HEK293T (cell line): ENCODE results near the gene IPMK.

Experiments
- CTCF ChIA-PET: fragments of 350-600 bp; formaldehyde crosslinking; extraction: SDS; loops from one replicate; lab custom pipeline; 2021; ENCODE audit warnings: antibody characterized with exemption, inconsistent platforms; lab: Yijun Ruan, JAX
- POLR2A ChIA-PET: fragments of 350-600 bp; formaldehyde crosslinking; extraction: SDS; loops from one replicate; lab custom pipeline; 2020; ENCODE audit warnings: antibody characterized with exemption, inconsistent platforms; lab: Yijun Ruan, JAX
- DNase-seq: peaks from one replicate; pipeline ENCODE4 v3.0.0; 2012; ENCODE audit warnings: mixed read lengths; ENCODE audit errors: extremely low spot score
- ARNT ChIP-seq: fragments of 450-650 bp; IDR thresholded peaks from 2 replicates; pipeline ENCODE4 v1.6.1; 2017; ENCODE audit warnings: mild to moderate bottlenecking
- BHLHE40 ChIP-seq: fragments of 450-650 bp; IDR thresholded peaks from 2 replicates; pipeline ENCODE4 v1.6.1; 2016; ENCODE audit warnings: mild to moderate bottlenecking, moderate library complexity, borderline replicate concordance
- CTBP1 ChIP-seq: fragments of 450-650 bp; IDR thresholded peaks from 2 replicates; pipeline ENCODE4 v1.6.1; 2016; ENCODE audit warnings: borderline replicate concordance
- ELF4 ChIP-seq: fragments of 450-650 bp; IDR thresholded peaks from 2 replicates; pipeline ENCODE4 v1.6.1; 2017; ENCODE audit warnings: antibody characterized with exemption
- FOXA1 ChIP-seq: fragments of 450-650 bp; IDR thresholded peaks from 2 replicates; pipeline ENCODE4 v1.6.1; 2016; ENCODE audit warnings: mild to moderate bottlenecking
- FOXK2 ChIP-seq: fragments of 450-650 bp; IDR thresholded peaks from 2 replicates; pipeline ENCODE4 v1.6.1; 2016; ENCODE audit warnings: mild to moderate bottlenecking
- FOXM1 ChIP-seq: fragments of 450-650 bp; IDR thresholded peaks from 2 replicates; pipeline ENCODE4 v1.6.1; 2017; ENCODE audit warnings: mild to moderate bottlenecking, borderline replicate concordance
- HDGF ChIP-seq: fragments of 450-650 bp; IDR thresholded peaks from 2 replicates; pipeline ENCODE4 v1.6.1; 2017; ENCODE audit warnings: antibody characterized with exemption, borderline replicate concordance
- L3MBTL2 ChIP-seq: fragments of 450-650 bp; conservative IDR thresholded peaks from 2 replicates; pipeline ENCODE4 v1.6.1; 2016; ENCODE audit warnings: mild to moderate bottlenecking
- LEF1 ChIP-seq: fragments of 450-650 bp; IDR thresholded peaks from 2 replicates; pipeline ENCODE4 v1.6.1; 2017; ENCODE audit warnings: mild to moderate bottlenecking, borderline replicate concordance
- NFRKB ChIP-seq: fragments of 450-650 bp; IDR thresholded peaks from 2 replicates; pipeline ENCODE4 v1.6.1; 2016; ENCODE audit warnings: mild to moderate bottlenecking, moderate library complexity
- SP1 ChIP-seq: fragments of 450-650 bp; IDR thresholded peaks from 2 replicates; pipeline ENCODE4 v1.6.1; 2017
- SUZ12 ChIP-seq: fragments of 450-650 bp; IDR thresholded peaks from 2 replicates; pipeline ENCODE4 v1.6.1; 2016; ENCODE audit warnings: mild to moderate bottlenecking
- TARDBP ChIP-seq: fragments of 450-650 bp; IDR thresholded peaks from 2 replicates; pipeline ENCODE4 v1.6.1; 2016
- ZNF384 ChIP-seq: fragments of 450-650 bp; IDR thresholded peaks from 2 replicates; pipeline ENCODE4 v1.6.1; 2016
- TF ChIP-seq, protein P1 (sequence below): fragments of 450-650 bp; IDR thresholded peaks from 2 replicates; pipeline ENCODE4 v1.6.1; 2016

IPMK gene

GRCh38 chr10:58217612-58218011 is 50.1 kb downstream of the IPMK start:
- no peak for DNase-seq
- ChIA-PET CTCF (no interaction called here), POLR2A (no interaction called here)
- TF ChIP-seq HDGF (no peak), NFRKB (no peak), LEF1 (no peak), L3MBTL2 (no peak), FOXM1 (no peak), TARDBP (no peak), ARNT (no peak), ZNF384 (no peak), BHLHE40 (no peak), FOXK2 (no peak), SUZ12 (no peak), FOXA1 (no peak), ELF4 (no peak), CTBP1 (no peak), SP1 (no peak)
- TF ChIP-seq, protein P1, sequence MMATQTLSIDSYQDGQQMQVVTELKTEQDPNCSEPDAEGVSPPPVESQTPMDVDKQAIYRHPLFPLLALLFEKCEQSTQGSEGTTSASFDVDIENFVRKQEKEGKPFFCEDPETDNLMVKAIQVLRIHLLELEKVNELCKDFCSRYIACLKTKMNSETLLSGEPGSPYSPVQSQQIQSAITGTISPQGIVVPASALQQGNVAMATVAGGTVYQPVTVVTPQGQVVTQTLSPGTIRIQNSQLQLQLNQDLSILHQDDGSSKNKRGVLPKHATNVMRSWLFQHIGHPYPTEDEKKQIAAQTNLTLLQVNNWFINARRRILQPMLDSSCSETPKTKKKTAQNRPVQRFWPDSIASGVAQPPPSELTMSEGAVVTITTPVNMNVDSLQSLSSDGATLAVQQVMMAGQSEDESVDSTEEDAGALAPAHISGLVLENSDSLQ = no peak

DNA sequence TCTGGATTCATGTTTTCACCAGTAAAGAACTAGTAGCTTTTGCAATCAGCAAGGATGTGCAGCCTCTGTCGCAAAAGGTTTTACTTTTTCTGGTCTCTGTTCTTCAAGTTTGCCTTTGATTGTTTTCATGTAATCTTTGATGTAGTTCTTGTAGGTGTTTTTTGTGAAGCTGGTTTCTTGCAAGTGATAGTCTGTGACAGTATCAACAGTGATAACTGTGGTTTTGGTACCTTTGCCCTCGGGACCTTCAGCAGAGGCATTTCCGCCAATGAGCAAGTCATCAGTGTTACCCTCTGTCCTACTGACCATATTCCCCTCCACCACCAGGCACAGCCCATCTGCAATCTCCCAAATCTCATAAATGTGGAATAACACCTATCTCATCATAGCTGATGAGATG is 55.1 kb downstream of the IPMK start:
- ChIA-PET POLR2A (no interaction called here), CTCF (no interaction called here)
- TF ChIP-seq NFRKB = no peak
- TF ChIP-seq ELF4 = no peak
- TF ChIP-seq L3MBTL2 = no peak
- no peak for TF ChIP-seq HDGF
- no peak for TF ChIP-seq CTBP1
- TF ChIP-seq FOXK2 = no peak
- no peak for TF ChIP-seq TARDBP
- DNase-seq = no peak

DNA sequence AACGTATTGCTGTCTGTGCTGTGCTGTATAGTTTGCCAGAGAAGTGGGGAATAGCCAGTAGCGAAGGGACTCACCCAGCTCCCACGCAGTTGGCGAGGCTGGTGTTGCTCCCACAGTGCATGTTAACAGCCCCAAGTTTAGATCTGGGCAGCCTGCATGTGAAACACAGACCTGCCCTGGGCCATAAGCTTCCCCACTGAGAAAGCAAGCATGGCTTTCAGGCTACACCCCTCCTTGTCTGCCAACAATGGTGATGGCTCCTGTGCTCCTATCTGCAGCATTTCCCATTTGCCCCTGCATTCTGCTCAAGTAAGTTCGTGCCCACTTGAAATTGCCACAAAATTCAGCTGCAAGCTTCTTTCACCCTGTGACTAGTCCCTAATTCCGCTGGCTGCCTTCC is 57.5 kb downstream of the IPMK start:
- DNase-seq = no peak
- ChIA-PET CTCF (no interaction called here), POLR2A (no interaction called here)
- TF ChIP-seq, protein P1 = no peak
- no peak for TF ChIP-seq CTBP1

DNA sequence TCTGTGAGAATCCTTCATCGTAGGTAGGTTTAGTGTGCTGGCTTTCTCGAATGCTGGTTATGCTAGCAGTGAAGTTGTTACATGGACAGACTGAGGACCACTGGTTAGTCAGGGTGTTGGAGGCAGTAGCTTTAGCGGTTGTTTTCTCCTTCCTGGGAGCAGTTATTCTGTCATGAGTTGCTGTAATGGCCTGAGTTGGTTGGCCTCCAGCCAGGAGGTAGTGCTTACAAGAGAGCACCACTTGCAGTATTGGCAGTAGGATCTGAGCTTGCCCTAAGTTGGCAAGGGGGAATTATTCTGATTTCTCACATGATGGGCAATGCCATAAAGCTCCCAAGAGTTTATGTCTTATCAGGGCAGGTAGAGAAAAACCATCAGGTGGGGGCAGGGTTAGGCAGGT is 58.0 kb downstream of the IPMK start:
- ChIA-PET CTCF (no interaction called here), POLR2A (no interaction called here)
- DNase-seq = no peak
- no peak for TF ChIP-seq FOXM1
- TF ChIP-seq BHLHE40 = no peak
- TF ChIP-seq SUZ12 = no peak
- TF ChIP-seq, protein P1 = no peak

GRCh38 chr10:58206251-58206650 is 61.4 kb downstream of the IPMK start:
- no peak for DNase-seq
- CTCF ChIA-PET = no interaction called here
- POLR2A ChIA-PET = no interaction called here
- TF ChIP-seq, protein P1 = no peak
- no peak for TF ChIP-seq L3MBTL2
- no peak for TF ChIP-seq ELF4
- TF ChIP-seq SUZ12 = no peak

DNA sequence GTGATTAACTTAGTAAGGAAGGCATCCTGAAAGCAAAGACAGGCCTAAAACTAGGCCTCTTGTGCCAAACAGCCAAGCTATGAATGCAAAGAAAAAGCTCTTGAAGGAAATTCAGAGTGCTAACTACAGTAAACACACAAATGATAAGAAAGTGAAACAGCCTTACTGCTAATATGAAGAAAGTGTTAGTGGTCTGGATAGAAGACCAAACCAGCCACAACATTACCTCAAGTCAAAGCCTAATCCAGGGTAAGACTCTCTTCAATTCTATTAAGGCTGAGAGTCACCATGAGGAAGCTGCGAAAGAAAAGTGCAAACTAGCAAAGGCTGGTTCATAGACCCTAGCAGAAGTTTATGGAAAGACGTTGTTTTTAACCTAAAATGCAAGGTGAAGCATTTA is 66.0 kb downstream of the IPMK start:
- TF ChIP-seq FOXK2 = no peak
- TF ChIP-seq ELF4 = no peak
- TF ChIP-seq NFRKB = no peak
- no peak for TF ChIP-seq L3MBTL2
- TF ChIP-seq, protein P1 = no peak
- TF ChIP-seq HDGF = no peak
- TF ChIP-seq SUZ12 = no peak
- TF ChIP-seq CTBP1 = no peak
- no peak for TF ChIP-seq TARDBP
- TF ChIP-seq BHLHE40 = no peak
- TF ChIP-seq FOXM1 = no peak
- TF ChIP-seq SP1 = no peak
- TF ChIP-seq FOXA1 = no peak
- TF ChIP-seq LEF1 = no peak
- ChIA-PET POLR2A (no interaction called here), CTCF (no interaction called here)
- DNase-seq = no peak
